T-helper 2 cell treated with Interferon-gamma antibody and Interleukin-4, amounts not matched to agents 5 μg/mL and 100 μg/mL, for 36 hours (primary cell): ENCODE results near the gene TTC3.
"Not testable (repeated sequence)": the region's sequence is repeated elsewhere in the genome, so short reads cannot be mapped to it uniquely, and the experiment has no call there.

Experiments used
- DNase-seq: peaks from one replicate; pipeline ENCODE4 v3.0.0; 2021; ENCODE audit warnings: low spot score
- H3K27ac Mint-ChIP-seq: one replicate; pipeline ENCODE4 v1.8.0; 2021; ENCODE audit warnings: mild to moderate bottlenecking, mixed read lengths
- H3K27me3 Mint-ChIP-seq: one replicate; pipeline ENCODE4 v1.8.0; 2021; ENCODE audit warnings: low read depth, mixed read lengths
- H3K36me3 Mint-ChIP-seq: one replicate; pipeline ENCODE4 v1.8.0; 2021; ENCODE audit warnings: low read depth, mixed read lengths
- H3K4me1 Mint-ChIP-seq: one replicate; pipeline ENCODE4 v1.8.0; 2021; ENCODE audit warnings: low read depth, mixed read lengths
- H3K4me3 Mint-ChIP-seq: one replicate; pipeline ENCODE4 v1.8.0; 2022; ENCODE audit warnings: mild to moderate bottlenecking, moderate library complexity, mixed read lengths
- H3K9me3 Mint-ChIP-seq: one replicate; pipeline ENCODE4 v1.8.0; 2021; ENCODE audit warnings: mixed read lengths

Gene TTC3

DNA sequence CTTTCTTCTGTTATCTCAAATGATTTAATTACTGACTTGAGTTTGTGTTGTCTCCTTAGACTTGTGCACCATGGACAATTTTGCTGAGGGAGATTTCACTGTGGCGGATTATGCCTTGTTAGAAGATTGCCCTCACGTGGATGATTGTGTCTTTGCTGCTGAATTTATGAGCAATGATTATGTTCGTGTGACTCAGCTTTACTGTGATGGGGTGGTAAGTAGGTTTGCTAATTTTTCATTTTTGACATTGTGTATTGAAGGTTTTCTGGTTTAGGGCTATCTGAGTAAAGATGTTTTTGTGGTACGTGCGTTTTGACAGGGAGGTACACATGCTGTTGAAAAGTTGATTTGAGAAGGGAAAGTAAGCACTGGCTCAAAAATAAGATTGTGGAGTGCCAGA is 14.1 kb downstream of the TTC3 start:
- peaks cover 8% of the 10 kb centered on the region for H3K4me1 Mint-ChIP-seq
- H3K27ac Mint-ChIP-seq = no peak overlapping the region
- H3K36me3 Mint-ChIP-seq = peaks cover 9% of the 10 kb centered on the region
- no peaks in the 10 kb centered on the region for H3K27me3 Mint-ChIP-seq
- no peaks in the 10 kb centered on the region for H3K9me3 Mint-ChIP-seq
- no peak overlapping the region for H3K4me3 Mint-ChIP-seq
- DNase-seq = no peak

DNA sequence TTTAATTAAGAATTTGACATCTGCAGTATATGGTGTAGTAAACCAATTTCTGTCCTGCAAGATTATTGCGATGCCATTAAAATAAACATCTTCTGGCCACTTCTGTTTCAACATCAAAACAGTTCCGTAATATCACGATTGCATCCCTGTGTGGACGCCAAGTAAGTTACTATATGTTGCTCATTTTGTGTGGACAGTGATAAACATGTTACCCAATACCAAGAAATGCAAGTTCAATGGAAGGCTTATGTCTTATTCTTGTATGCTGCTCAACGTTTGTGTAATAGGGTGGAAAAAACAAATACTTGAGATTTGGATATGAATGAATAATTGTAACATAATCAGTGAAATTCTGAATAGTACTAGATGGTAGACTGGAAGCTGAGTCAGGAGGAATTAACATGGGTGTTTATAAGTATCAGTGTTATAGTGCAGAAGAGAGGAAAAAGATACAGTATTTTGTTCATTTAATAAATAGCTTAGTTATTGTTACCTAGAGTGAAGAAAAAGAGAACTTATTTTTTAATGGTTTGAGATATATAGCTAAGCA is 15.2 kb downstream of the TTC3 start:
- Mint-ChIP-seq H3K36me3 (peaks cover 10% of the 10 kb centered on the region), H3K27me3 (no peaks in the 10 kb centered on the region), H3K4me3 (no peak overlapping the region)

DNA sequence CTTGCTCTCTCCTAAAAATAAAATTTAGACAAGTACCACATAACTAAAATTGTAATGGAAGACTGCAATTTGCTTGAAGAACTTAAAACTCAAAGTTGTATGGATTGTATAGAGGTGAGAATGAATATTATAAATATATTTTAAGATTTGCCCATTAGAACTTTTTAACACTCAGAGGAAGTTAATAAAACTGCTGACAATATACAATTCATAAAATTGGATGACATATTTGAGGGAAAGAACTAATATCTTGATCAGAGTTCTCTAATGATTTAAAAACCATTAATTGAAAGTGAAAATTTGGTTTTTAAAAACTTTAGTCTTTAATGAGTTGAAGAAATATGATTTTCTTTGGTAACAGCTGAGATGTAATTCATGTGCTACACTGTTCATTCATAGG is 20.9 kb downstream of the TTC3 start:
- Mint-ChIP-seq H3K27ac (no peak overlapping the region), H3K4me3 (no peak overlapping the region), H3K27me3 (no peaks in the 10 kb centered on the region), H3K36me3 (peaks cover 16% of the 10 kb centered on the region), H3K4me1 (peaks cover 2% of the 10 kb centered on the region), H3K9me3 (no peaks in the 10 kb centered on the region)
- DNase-seq = no peak

More for the DNA sequence above, 15.2 kb downstream of the TTC3 start:
- Mint-ChIP-seq H3K4me1 (peaks cover 4% of the 10 kb centered on the region), H3K27ac (no peak overlapping the region), H3K9me3 (no peaks in the 10 kb centered on the region)
- DNase-seq = no peak

DNA sequence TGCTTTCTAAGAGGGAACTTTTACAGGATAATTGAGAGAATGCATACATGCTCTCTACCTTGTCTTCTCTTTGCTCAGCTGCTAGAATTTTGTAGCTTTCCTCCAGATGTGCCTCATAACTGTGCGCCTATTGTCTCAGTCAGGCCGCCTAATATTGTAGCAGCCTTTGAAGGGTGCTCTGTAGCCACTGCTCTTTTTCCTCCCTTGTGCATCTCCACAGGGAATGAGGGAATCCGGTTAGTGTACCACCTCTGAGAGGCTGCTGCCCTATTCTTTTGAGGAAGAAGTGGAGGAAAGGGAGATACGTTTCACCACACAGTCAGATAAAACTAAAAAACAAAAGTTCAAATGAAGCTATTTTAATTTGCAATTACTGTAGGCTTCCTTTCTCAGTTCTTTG is 22.8 kb downstream of the TTC3 start:
- peaks cover 14% of the 10 kb centered on the region for H3K36me3 Mint-ChIP-seq

DNA sequence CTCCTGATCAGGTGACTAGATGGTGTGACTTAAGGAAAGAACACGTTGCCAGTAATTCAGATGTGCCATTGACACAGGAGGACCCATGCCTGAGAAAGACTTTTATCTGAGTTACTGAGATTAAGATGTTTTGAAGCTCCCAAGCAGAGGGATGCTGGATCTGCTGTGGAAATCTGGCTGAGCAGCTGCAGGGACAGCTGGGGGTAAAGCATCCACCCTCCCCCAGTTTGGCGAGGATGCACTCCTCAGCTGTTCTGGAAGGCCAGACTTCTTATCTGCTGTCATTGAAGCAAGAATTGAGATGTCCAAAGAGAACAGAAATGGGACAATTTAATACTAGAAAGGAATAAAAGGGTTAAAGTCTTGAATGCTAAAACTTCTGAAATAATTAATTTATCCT is 25.7 kb downstream of the TTC3 start:
- no peak overlapping the region for H3K27ac Mint-ChIP-seq
- DNase-seq = no peak
- no peaks in the 10 kb centered on the region for H3K9me3 Mint-ChIP-seq
- no peak overlapping the region for H3K4me3 Mint-ChIP-seq
- H3K4me1 Mint-ChIP-seq = no peaks in the 10 kb centered on the region
- H3K36me3 Mint-ChIP-seq = peaks cover 11% of the 10 kb centered on the region
- no peaks in the 10 kb centered on the region for H3K27me3 Mint-ChIP-seq

More for the DNA sequence above, 22.8 kb downstream of the TTC3 start:
- Mint-ChIP-seq H3K4me1 (peaks cover under 1% of the 10 kb centered on the region), H3K9me3 (no peaks in the 10 kb centered on the region), H3K27me3 (no peaks in the 10 kb centered on the region), H3K27ac (no peak overlapping the region), H3K4me3 (no peak overlapping the region)
- no peak for DNase-seq

DNA sequence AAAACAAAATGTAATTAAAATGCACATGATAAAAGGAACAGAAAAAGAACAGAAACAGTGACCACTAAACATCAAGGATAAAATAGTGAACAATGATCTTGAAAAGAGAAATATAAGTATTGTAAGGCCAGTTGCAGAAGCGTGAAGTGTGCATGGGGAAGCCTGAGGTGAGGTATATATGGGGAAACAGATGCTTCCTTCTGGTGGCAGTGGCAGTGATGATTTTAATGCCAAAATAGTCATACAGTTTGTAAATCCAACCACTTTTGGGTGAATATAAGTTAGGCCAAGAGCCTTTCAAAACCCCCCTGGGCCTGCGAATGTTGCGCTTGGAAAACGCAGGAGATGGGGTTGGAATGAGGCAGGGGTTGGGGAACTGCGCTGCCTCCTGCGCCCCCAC is 27.3 kb downstream of the TTC3 start:
- no peak overlapping the region for H3K27ac Mint-ChIP-seq
- no peak for DNase-seq

DNA sequence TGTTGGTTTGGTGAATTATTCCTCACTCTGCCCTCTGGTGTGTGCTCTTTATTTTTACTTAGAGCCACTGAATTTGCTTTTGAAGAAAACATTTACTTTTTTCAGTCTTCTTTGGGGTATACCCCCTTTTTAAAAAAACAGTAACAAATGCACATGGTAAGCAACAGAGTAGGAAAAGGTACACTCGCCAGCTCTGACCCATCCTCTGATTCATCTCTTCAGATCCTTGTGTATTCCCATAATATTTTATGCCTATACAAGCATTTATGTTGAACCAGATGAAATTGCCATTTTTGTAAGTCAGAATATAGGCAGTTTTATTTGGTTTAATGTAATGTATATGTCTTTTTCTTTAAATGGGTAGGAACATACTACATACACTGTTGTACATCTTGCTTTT is 28.3 kb downstream of the TTC3 start:
- Mint-ChIP-seq H3K4me1 (no peaks in the 10 kb centered on the region), H3K27ac (no peak overlapping the region), H3K9me3 (no peaks in the 10 kb centered on the region), H3K4me3 (no peak overlapping the region), H3K27me3 (no peaks in the 10 kb centered on the region), H3K36me3 (peaks cover 10% of the 10 kb centered on the region)
- no peak for DNase-seq

More for the DNA sequence above, 27.3 kb downstream of the TTC3 start:
- no peaks in the 10 kb centered on the region for H3K9me3 Mint-ChIP-seq
- H3K27me3 Mint-ChIP-seq = no peaks in the 10 kb centered on the region
- no peaks in the 10 kb centered on the region for H3K4me1 Mint-ChIP-seq
- H3K4me3 Mint-ChIP-seq = no peak overlapping the region
- H3K36me3 Mint-ChIP-seq = peaks cover 14% of the 10 kb centered on the region

DNA sequence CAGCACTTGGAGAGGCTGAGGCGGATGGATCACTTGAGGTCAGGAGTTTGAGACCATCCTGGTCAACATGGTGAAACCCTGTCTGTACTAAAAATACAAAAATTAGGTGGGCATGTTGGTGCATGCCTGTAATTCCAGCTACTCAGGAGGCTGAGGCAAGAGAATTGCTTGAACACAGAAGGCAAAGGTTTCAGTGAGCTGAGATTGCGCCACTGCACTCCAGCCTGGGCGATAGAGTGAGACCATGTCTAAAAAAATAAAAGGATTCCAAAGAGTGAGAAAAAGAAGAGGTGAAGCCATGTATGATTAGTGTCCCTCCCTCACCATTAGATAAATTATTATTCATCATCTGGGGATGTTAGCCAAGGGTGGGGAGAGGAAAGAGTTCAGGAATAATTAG is 29.7 kb downstream of the TTC3 start:
- H3K9me3 Mint-ChIP-seq, H3K27ac Mint-ChIP-seq, DNase-seq, H3K4me3 Mint-ChIP-seq, H3K27me3 Mint-ChIP-seq, H3K4me1 Mint-ChIP-seq: not testable (repeated sequence)
- peaks cover 12% of the 10 kb centered on the region for H3K36me3 Mint-ChIP-seq

DNA sequence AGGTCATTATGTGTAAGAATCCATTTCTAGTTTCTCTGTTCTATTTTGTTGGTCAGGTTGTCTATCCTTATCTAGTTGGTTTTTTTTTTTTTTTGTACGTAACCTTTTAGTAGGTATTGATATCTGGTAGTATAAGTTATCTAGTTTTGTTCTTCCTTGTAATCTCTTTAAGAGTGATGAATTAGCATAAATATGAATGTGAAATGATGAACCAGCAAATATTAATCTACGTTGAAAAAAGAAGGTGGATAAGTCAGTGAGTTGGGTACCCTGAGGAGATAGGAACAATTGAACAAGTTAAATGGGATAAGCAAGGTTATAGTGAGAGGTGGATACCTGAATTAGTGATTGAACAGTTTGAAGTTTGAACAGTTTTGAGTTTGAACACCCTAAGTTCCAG is 33.9 kb downstream of the TTC3 start:
- peaks cover 23% of the 10 kb centered on the region for H3K36me3 Mint-ChIP-seq
- DNase-seq = no peak
- no peaks in the 10 kb centered on the region for H3K4me1 Mint-ChIP-seq
- no peak overlapping the region for H3K4me3 Mint-ChIP-seq
- no peak overlapping the region for H3K27ac Mint-ChIP-seq
- no peaks in the 10 kb centered on the region for H3K27me3 Mint-ChIP-seq
- H3K9me3 Mint-ChIP-seq = peaks cover 22% of the 10 kb centered on the region

DNA sequence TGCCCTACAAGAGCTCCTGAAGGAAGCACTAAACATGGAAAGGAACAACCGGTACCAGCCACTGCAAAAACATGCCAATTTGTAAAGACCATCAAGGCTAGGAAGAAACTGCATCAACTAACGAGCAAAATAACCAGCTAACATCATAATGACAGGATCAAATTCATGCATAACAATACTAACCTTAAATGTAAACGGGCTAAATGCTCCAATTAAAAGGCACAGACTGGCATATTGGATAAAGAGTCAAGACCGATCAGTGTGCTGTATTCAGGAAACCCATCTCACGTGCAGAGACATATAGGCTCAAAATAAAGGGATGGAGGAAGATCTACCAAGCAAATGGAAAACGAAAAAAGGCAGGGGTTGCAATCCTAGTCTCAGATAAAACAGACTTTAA is 38.0 kb downstream of the TTC3 start:
- not testable (repeated sequence) for DNase-seq, H3K4me3 Mint-ChIP-seq, H3K4me1 Mint-ChIP-seq, H3K27me3 Mint-ChIP-seq, H3K27ac Mint-ChIP-seq
- Mint-ChIP-seq H3K36me3 (peaks cover 26% of the 10 kb centered on the region), H3K9me3 (peaks cover 22% of the 10 kb centered on the region)

DNA sequence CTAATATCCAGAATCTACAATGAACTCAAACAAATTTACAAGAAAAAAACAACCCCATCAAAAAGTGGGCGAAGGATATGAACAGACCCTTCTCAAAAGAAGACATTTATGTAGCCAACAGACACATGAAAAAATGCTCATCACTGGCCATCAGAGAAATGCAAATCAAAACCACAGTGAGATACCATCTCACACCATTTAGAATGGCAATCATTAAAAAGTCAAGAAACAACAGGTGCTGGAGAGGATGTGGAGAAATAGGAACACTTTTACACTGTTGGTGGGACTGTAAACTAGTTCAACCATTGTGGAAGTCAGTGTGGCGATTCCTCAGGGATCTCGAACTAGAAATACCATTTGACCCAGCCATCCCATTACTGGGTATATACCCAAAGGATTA is 41.2 kb downstream of the TTC3 start:
- Mint-ChIP-seq H3K9me3 (peaks cover 11% of the 10 kb centered on the region), H3K4me1 (peaks cover 13% of the 10 kb centered on the region), H3K36me3 (peaks cover 16% of the 10 kb centered on the region)
- not testable (repeated sequence) for H3K27me3 Mint-ChIP-seq, DNase-seq, H3K4me3 Mint-ChIP-seq, H3K27ac Mint-ChIP-seq

DNA sequence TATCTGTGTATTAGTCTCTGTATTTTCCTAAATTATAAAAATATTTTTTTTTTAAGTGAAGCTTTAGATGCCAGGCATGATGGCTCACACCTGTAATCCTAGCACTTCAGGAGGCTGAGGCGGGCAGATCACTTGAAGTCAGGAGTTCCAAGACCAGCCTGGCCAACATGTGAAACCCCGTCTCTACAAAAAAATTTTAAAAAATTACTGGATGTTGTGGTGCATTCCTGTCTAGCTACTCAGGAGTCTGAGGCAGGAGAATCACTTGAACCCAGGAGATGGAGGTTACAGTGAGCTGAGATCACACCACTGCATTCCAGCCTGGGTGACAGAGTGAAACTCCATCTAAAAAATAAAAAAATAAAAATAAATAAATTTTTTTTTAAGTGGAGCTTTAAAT is 43.4 kb downstream of the TTC3 start:
- Mint-ChIP-seq H3K4me1 (peaks cover 25% of the 10 kb centered on the region), H3K36me3 (peaks cover 10% of the 10 kb centered on the region)
- not testable (repeated sequence) for H3K27ac Mint-ChIP-seq, H3K27me3 Mint-ChIP-seq, H3K9me3 Mint-ChIP-seq, DNase-seq, H3K4me3 Mint-ChIP-seq

DNA sequence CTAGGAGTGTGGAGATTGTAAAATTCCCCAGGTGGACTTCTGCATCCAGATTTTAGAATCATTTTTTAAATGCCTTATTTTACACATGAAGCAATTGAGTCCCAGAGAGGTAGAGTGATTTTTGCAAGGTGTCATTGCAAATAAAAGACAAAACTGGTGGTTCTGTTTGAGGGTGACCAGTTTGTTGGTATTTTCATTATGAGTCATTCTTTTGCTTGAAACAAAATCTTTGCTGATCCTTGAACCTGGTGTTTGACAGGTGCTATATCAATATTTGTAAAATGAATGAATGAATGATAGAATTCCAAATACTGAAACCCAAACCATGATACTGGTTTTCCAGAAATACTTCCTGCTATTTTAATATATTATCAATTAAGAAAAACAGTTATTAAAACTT is 44.1 kb downstream of the TTC3 start:
- H3K27me3 Mint-ChIP-seq = no peaks in the 10 kb centered on the region
- H3K4me1 Mint-ChIP-seq = peaks cover 25% of the 10 kb centered on the region
- no peak for DNase-seq
- H3K36me3 Mint-ChIP-seq = peaks cover 8% of the 10 kb centered on the region
- no peaks in the 10 kb centered on the region for H3K9me3 Mint-ChIP-seq
- H3K27ac Mint-ChIP-seq = no peak overlapping the region
- no peak overlapping the region for H3K4me3 Mint-ChIP-seq

DNA sequence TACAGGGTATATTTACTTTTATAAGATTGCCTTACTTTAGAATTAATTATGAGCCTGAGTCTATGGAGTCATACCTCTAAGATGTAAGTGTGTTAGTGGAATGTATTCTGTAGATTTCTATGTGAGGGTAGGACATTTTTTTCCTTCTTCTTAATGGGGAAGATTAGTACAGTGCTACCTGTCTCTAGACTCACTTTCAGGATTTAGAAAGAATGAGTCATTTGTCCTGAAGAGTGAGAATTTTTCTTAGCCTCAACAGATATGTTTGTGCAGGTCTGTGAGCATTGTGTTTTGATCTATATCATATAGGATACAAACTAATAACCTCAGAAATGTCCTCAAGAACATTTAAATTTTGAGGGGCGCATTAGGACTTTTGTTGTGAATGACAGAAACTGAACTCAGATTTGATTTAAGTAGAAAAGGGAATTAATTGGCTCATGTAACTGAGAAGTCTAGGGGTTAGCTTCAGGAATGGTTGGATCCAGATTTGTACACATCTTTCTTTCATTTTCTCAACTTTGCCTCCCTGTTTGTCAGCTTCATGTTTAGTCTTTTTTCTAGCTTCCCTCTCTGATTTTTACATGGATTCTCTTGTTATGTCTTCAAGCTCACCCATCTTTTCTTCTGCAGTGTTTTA is 45.3 kb downstream of the TTC3 start:
- Mint-ChIP-seq H3K9me3 (no peaks in the 10 kb centered on the region), H3K27ac (no peak overlapping the region)

More for the DNA sequence above, 45.3 kb downstream of the TTC3 start:
- no peak for DNase-seq
- H3K27me3 Mint-ChIP-seq = no peaks in the 10 kb centered on the region
- peaks cover 14% of the 10 kb centered on the region for H3K36me3 Mint-ChIP-seq
- no peak overlapping the region for H3K4me3 Mint-ChIP-seq
- peaks cover 25% of the 10 kb centered on the region for H3K4me1 Mint-ChIP-seq
